Transverse colon (tissue), 4 donors: ENCODE measurements around the gene AMACR. TPM values are rescaled to one million over a fixed set of nuclear protein-coding genes. Genes with fewer than 3 reads are reported as not detected.

ENCODE experiments used
- DNase-seq: peaks from one replicate; pipeline ENCODE4 v3.0.0-alpha.2; 2019
- H3K27ac ChIP-seq, 4 donors: fragments of 200-600 bp; sonication (generic); 2 replicates each; pipeline ENCODE4 v1.5.1; 2016 to 2018; ENCODE audit warnings: inconsistent platforms in 4 of 4
- H3K27me3 ChIP-seq: fragments of 200-600 bp; sonication (generic); 2 replicates; pipeline ENCODE4 v1.5.1; 2017; ENCODE audit warnings: inconsistent platforms
- H3K36me3 ChIP-seq, 4 donors: fragments of 200-600 bp; sonication (generic); 2 replicates each; pipeline ENCODE4 v1.5.1; 2017 to 2019; ENCODE audit warnings: inconsistent platforms in 4 of 4
- H3K4me1 ChIP-seq, 4 donors: fragments of 200-600 bp; sonication (generic); 2 replicates each; pipeline ENCODE4 v1.5.1; 2017 to 2020; ENCODE audit warnings: inconsistent platforms in 4 of 4
- H3K4me3 ChIP-seq, 4 donors: fragments of 200-600 bp; sonication (generic); 1 replicate in 1 of 4; 2 replicates in 3 of 4; pipeline versions ENCODE4 v1.5.1 to v1.6.1; 2017 to 2019; ENCODE audit warnings: inconsistent platforms in 4 of 4
- H3K9me3 ChIP-seq, 2 donors: fragments of 200-600 bp; sonication (generic); 2 replicates each; pipeline ENCODE4 v1.5.1; 2017 to 2019; ENCODE audit warnings: inconsistent platforms in 2 of 2
- EP300 ChIP-seq: sonication (generic); formaldehyde crosslinking; IDR thresholded peaks from one replicate; pipeline ENCODE4 v1.6.1; 2017; ENCODE audit warnings: antibody characterized with exemption, low read depth
- POLR2A ChIP-seq: fragments of 450-650 bp; IDR thresholded peaks from one replicate; pipeline ENCODE4 v1.6.1; 2016; ENCODE audit warnings: antibody characterized with exemption, mild to moderate bottlenecking, moderate library complexity
- POLR2AphosphoS5 ChIP-seq, 3 donors: sonication (generic); formaldehyde crosslinking; IDR thresholded peaks; one replicate each; pipeline ENCODE4 v1.6.1; 2016; ENCODE audit warnings: antibody characterized with exemption in 3 of 3
- WGBS, 2 donors: methylation state at CpG; one replicate each; pipeline ENCODE4 v1.1.5; 2018; ENCODE audit warnings: low coverage in 1 of 2; 5-methylcytosine and 5-hydroxymethylcytosine counted together
- in situ Hi-C, 4 donors: fragments of 200-750 bp; cut with MboI; loops; one replicate each; pipeline versions ENCODE4 v1.15.0 to v1.15.1; 2017; ENCODE audit warnings: low sequenced_read_pairs in 3 of 4, low pct_ligation_motif_present in 1 of 4, low pct_unique_long_range_greater_than_20kb in 1 of 4
- intact Hi-C: fragments of 100-400 bp; cut with DNase I; formaldehyde crosslinking; loops from one replicate; pipeline ENCODE4 v1.15.1; 2023; ENCODE audit warnings: low total_unique reads
- total RNA-seq, 4 donors: library from RNA; depleted of rRNA; stranded (reverse); fragments of >200 nt; gene quantifications; one replicate each; pipeline ENCODE4 v1.1.0, GENCODE V29; 2016
- TF ChIP-seq, protein P1 (sequence below), 5 experiments: fragments of 200-600 bp in 3 of 5; fragments of 450-650 bp in 2 of 5; sonication (generic) in 3 of 5; IDR thresholded peaks; 1 replicate in 2 of 5; 2 replicates in 3 of 5; pipeline ENCODE4 v1.5.1; 2016 to 2017; ENCODE audit warnings: antibody characterized with exemption in 5 of 5, inconsistent platforms in 3 of 5, mild to moderate bottlenecking in 2 of 5, moderate library complexity in 1 of 5

The AMACR gene
- total RNA-seq, 4 donors from 2014 or later = 39.1 to 88.1 (median 70.6) TPM

DNA sequence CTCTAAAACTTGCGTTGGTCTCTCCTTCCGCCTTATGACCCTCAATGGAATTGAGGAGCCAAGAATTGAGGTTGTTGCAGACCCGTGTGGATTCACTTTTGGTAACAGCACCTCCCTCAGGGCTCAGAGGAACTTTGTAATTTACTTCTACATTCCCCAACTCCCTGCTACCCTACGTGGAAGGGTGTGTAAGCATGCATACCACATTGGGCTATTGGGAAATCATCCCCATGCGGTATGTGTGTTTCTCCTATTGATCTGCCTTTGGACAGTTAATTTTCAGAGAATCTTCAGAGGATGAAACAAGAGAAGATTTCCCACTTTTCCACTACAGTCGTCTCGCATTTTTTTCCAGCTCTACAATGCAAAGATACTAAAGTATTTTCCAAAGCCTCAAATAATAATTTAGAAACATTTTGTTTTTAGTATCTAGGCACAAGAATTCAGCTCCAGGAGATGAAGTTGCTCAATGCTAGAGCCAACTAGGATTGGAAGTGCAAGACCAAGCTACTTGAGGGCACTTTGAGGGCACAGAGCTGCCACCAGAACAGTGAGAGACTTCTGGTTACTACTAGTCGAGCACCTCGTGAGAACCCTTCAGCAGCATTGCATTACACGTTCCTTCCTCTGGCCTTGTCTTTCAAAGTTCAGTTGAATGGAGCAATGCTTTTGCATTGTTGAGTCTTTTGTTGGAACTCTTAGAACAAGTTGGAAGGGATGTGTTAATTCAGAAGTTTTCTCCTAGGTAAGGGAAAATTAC lies 31.7 kb upstream of the AMACR start:
- no peaks in the 10 kb centered on the region for H3K27me3 ChIP-seq
- H3K27ac ChIP-seq = no peak overlapping the region
- no peak for DNase-seq
- in situ Hi-C loops = no loop called here
- WGBS, 2 donors = 92% methylated on average over 6 to 10 of the region's 10 CpGs
- TF ChIP-seq POLR2A = no peak
- TF ChIP-seq, protein P1, sequence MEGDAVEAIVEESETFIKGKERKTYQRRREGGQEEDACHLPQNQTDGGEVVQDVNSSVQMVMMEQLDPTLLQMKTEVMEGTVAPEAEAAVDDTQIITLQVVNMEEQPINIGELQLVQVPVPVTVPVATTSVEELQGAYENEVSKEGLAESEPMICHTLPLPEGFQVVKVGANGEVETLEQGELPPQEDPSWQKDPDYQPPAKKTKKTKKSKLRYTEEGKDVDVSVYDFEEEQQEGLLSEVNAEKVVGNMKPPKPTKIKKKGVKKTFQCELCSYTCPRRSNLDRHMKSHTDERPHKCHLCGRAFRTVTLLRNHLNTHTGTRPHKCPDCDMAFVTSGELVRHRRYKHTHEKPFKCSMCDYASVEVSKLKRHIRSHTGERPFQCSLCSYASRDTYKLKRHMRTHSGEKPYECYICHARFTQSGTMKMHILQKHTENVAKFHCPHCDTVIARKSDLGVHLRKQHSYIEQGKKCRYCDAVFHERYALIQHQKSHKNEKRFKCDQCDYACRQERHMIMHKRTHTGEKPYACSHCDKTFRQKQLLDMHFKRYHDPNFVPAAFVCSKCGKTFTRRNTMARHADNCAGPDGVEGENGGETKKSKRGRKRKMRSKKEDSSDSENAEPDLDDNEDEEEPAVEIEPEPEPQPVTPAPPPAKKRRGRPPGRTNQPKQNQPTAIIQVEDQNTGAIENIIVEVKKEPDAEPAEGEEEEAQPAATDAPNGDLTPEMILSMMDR (IDR thresholded peaks at IDR 0.05) = no peak
- no peak for TF ChIP-seq EP300
- no peak for TF ChIP-seq POLR2AphosphoS5 (IDR thresholded peaks at IDR 0.05)
- H3K36me3 ChIP-seq = no peaks in the 10 kb centered on the region
- no peaks in the 10 kb centered on the region for H3K9me3 ChIP-seq
- intact Hi-C loops = no loop called here
- H3K4me3 ChIP-seq = no peak overlapping the region
- peaks cover 0 to 33% (median 5%) of the 10 kb centered on the region in 4 donors for H3K4me1 ChIP-seq

DNA sequence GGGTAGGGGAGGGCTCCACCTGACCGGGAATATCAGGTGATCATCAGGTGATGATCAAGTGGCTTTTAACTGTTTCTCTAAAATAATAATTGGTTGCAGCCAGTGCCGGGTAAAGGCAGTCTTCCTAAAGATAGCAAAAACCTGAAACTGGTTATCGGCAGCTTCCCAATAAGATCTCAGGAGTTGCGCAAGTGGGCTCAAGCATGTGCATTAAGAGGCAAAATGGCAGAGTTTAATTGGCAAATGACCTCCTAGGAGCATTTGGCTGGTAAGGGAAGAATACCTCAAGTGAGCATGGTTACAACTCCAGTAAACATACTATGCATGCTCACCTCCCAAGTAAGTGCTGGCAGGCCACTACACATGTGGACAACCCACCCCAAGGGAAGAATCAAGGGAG lies 31.0 kb upstream of the AMACR start:
- intact Hi-C loops = no loop called here
- Histone ChIP-seq H3K4me1 (peaks cover 0 to 40% (median 5%) of the 10 kb centered on the region in 4 donors), H3K27me3 (no peaks in the 10 kb centered on the region), H3K27ac (no peak overlapping the region), H3K36me3 (no peaks in the 10 kb centered on the region), H3K4me3 (no peak overlapping the region), H3K9me3 (no peaks in the 10 kb centered on the region)
- TF ChIP-seq POLR2AphosphoS5 (IDR thresholded peaks at IDR 0.05) (no peak), POLR2A (no peak), EP300 (no peak)
- TF ChIP-seq, protein P1 (IDR thresholded peaks at IDR 0.05) = no peak
- DNase-seq = no peak
- WGBS, 2 donors = 96 to 100% methylated on average over 2 to 4 of the region's 4 CpGs
- in situ Hi-C loops = no loop called here

DNA sequence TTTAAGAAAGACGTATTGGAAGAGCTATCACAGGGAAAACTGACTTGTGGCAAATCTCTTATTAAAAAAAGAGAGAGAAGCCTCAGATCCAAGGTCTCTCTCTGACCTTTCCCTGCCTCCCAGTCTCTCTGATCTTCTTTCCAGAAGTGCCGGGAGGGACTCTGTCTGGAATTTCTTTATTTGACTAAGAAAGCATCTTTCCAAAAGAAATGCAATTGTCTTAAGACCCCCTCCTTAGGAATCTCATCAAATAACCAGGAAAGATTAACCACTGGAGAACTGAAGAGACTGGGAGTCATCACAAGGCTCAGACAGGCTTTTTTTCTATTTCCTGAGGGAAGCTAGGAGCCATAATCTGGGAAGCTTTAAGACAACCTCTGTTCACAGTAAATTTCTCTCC lies 30.5 kb upstream of the AMACR start:
- Histone ChIP-seq H3K36me3 (peaks cover 0 to 2% (median 0%) of the 10 kb centered on the region in 4 donors), H3K9me3 (no peaks in the 10 kb centered on the region), H3K4me1 (peaks cover 0 to 37% (median 4%) of the 10 kb centered on the region in 4 donors), H3K27me3 (no peaks in the 10 kb centered on the region), H3K4me3 (no peak overlapping the region), H3K27ac (no peak overlapping the region)
- TF ChIP-seq EP300 (no peak), POLR2AphosphoS5 (IDR thresholded peaks at IDR 0.05) (no peak), POLR2A (no peak)
- TF ChIP-seq, protein P1 (IDR thresholded peaks at IDR 0.05) = no peak
- no peak for DNase-seq
- intact Hi-C loops = no loop called here
- in situ Hi-C loops = no loop called here
- WGBS, 2 donors = 80 to 94% methylated on average over 2 of the region's 2 CpGs

DNA sequence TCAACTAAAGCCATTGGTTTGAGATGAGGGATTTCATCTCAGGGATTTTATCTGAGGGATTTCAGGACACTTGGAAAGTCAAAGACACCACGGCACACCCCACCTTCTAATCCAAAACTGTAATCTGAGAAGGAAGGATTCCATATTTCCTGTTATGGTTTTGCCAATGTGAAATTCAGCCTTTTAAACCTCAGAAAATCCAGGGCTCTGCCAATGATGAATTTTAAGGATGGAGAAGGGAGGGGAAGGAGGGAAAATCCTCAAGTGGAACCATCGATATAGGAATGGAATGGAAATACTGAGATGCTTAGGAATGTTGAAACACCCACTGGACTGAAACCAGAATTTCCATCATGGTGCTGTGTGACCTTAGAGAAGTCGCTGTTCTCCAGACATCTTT lies 29.9 kb upstream of the AMACR start:
- Histone ChIP-seq H3K9me3 (no peaks in the 10 kb centered on the region), H3K27ac (peak overlapping the region in 2 of 4 donors; percentile 13 to 26), H3K4me1 (peaks cover 0 to 31% (median under 1%) of the 10 kb centered on the region in 4 donors), H3K27me3 (no peaks in the 10 kb centered on the region), H3K36me3 (peaks cover 0 to 7% (median 0%) of the 10 kb centered on the region in 4 donors), H3K4me3 (no peak overlapping the region)
- TF ChIP-seq, protein P1 (IDR thresholded peaks at IDR 0.05) = no peak
- no peak for TF ChIP-seq EP300
- no peak for TF ChIP-seq POLR2AphosphoS5 (IDR thresholded peaks at IDR 0.05)
- TF ChIP-seq POLR2A = no peak
- intact Hi-C loops (no loop called here), in situ Hi-C loops (no loop called here)
- WGBS, 2 donors = 63 to 82% methylated on average over 2 to 3 of the region's 3 CpGs
- DNase-seq = no peak
